Right atrium auricular region (tissue), 2 donors: Measurements from ENCODE around the gene RGS16. TPM values are rescaled to one million over a fixed set of nuclear protein-coding genes. Genes with fewer than 3 reads are reported as not detected.
"Not testable (repeated sequence)": the region's sequence is repeated elsewhere in the genome, so short reads cannot be mapped to it uniquely, and the experiment has no call there.

Experiments used
- DNase-seq: peaks from one replicate; pipeline ENCODE4 v3.0.0-alpha.2; 2019; ENCODE audit warnings: low spot score
- H3K27ac ChIP-seq, 2 donors: fragments of 200-600 bp; sonication (generic); 1 replicate in 1 of 2; 2 replicates in 1 of 2; pipeline ENCODE4 v1.5.1; 2016 to 2019
- H3K27me3 ChIP-seq, 2 donors: fragments of 200-600 bp; sonication (generic); one replicate each; pipeline versions ENCODE4 v1.5.1 to v1.6.0; 2017 to 2019
- H3K36me3 ChIP-seq: fragments of 200-600 bp; sonication (generic); one replicate; pipeline ENCODE4 v1.5.1; 2016
- H3K4me1 ChIP-seq, 2 donors: fragments of 200-600 bp; sonication (generic); one replicate each; pipeline versions ENCODE4 v1.5.1 to v1.6.0; 2017 to 2019
- H3K4me3 ChIP-seq, 2 donors: fragments of 200-600 bp; sonication (generic); 1 replicate in 1 of 2; 2 replicates in 1 of 2; pipeline ENCODE4 v1.5.1; 2017 to 2019; ENCODE audit warnings: mild to moderate bottlenecking in 1 of 2, moderate library complexity in 1 of 2
- H3K9me3 ChIP-seq, 2 donors: fragments of 200-600 bp; sonication (generic); one replicate each; pipeline ENCODE4 v1.5.1; 2019
- CTCF ChIP-seq, 2 donors: fragments of 200-600 bp; sonication (generic); IDR thresholded peaks; one replicate each; pipeline ENCODE4 v1.5.1; 2019; ENCODE audit warnings: antibody characterized with exemption in 2 of 2
- total RNA-seq, 2 donors: library from RNA; depleted of rRNA; stranded (reverse); fragments of >200 nt; gene quantifications; one replicate each; pipeline ENCODE4 v1.1.0, GENCODE V29; 2016

RGS16 gene
- total RNA-seq, 2 donors from 2014 or later: 1.4 to 2.2 TPM

DNA sequence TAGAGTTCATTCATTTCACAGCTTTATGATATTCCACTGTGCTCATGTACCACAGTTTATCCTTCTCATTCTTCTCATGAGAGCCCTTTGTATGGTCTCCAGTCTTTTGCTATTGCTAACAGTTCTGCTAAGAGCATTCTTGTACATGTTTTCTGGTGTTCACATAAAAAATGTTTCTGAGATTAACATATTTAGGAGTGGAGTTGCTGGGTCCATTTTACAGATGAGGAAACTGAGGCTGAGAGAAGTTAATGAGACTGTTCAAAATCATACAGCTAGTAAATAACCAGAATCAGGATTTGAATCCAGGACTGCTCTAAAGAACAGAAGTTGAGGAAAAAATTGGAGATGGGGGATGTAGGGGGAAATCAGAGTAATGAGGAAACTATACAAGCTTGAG lies 28.8 kb upstream of the RGS16 start:
- no peak overlapping the region for H3K27ac ChIP-seq
- H3K4me3 ChIP-seq: no peak overlapping the region
- H3K27me3 ChIP-seq: no peaks in the 10 kb centered on the region
- TF ChIP-seq CTCF (IDR thresholded peaks at IDR 0.05): no peak
- H3K4me1 ChIP-seq: peaks cover 0 to 8% of the 10 kb centered on the region in 2 donors
- no peaks in the 10 kb centered on the region for H3K36me3 ChIP-seq
- no peaks in the 10 kb centered on the region for H3K9me3 ChIP-seq
- no peak for DNase-seq

- not testable (repeated sequence) for H3K36me3 ChIP-seq, H3K4me3 ChIP-seq, H3K4me1 ChIP-seq, H3K27ac ChIP-seq, H3K9me3 ChIP-seq, DNase-seq, H3K27me3 ChIP-seq
These were observed 28.3 kb upstream of the RGS16 start for GRCh38 chr1:182632441-182632857.

GRCh38 chr1:182631954-182632353 lies 27.8 kb upstream of the RGS16 start:
- H3K4me3 ChIP-seq: no peak overlapping the region
- H3K36me3 ChIP-seq: no peaks in the 10 kb centered on the region
- no peak for DNase-seq
- H3K27me3 ChIP-seq: no peaks in the 10 kb centered on the region
- TF ChIP-seq CTCF (IDR thresholded peaks at IDR 0.05): no peak
- H3K4me1 ChIP-seq: peaks cover 0 to 8% of the 10 kb centered on the region in 2 donors
- H3K9me3 ChIP-seq: no peaks in the 10 kb centered on the region
- H3K27ac ChIP-seq: no peak overlapping the region

DNA sequence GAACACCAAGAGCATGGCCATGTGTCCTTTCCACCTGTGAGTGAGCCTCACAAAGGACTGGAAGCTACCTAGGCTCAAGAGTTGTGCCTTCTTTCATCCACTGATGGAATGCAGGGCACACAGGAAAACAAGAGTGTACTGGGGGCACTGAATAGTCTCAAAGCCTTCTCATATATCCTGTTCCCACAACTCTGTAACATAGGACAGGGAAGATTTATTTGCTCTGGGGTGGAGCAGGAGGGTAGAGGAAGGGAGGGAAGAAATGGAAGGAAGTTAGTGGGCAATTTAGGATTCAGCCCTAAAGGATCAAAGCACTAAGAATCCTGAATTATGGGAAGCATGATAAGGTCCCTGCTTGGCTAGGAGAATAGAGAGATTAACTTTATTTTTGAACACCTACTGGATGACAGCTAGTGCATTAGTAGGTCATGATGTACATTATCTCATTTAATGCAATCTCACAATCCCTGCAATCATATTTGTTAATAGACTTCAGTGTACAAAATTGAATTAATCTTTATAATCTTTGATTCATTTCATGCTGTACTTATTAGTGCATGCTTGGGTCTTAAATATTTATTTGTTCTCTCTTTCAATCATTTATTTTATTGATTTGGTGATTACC lies 27.0 kb upstream of the RGS16 start:
- H3K27ac ChIP-seq: no peak overlapping the region

GRCh38 chr1:182630586-182630985 lies 26.4 kb upstream of the RGS16 start:
- Histone ChIP-seq H3K4me1 (peaks cover 0 to 8% of the 10 kb centered on the region in 2 donors), H3K27ac (no peak overlapping the region), H3K27me3 (no peaks in the 10 kb centered on the region), H3K9me3 (no peaks in the 10 kb centered on the region), H3K4me3 (no peak overlapping the region), H3K36me3 (no peaks in the 10 kb centered on the region)
- no peak for TF ChIP-seq CTCF (IDR thresholded peaks at IDR 0.05)
- no peak for DNase-seq

More for the DNA sequence above, 27.0 kb upstream of the RGS16 start:
- Histone ChIP-seq H3K36me3 (no peaks in the 10 kb centered on the region), H3K4me1 (peaks cover 0 to 8% of the 10 kb centered on the region in 2 donors), H3K4me3 (no peak overlapping the region), H3K27me3 (no peaks in the 10 kb centered on the region), H3K9me3 (no peaks in the 10 kb centered on the region)
- TF ChIP-seq CTCF (IDR thresholded peaks at IDR 0.05): no peak
- DNase-seq: no peak

GRCh38 chr1:182629499-182630096 lies 25.4 kb upstream of the RGS16 start:
- Histone ChIP-seq H3K27ac (no peak overlapping the region), H3K9me3 (no peaks in the 10 kb centered on the region), H3K27me3 (no peaks in the 10 kb centered on the region), H3K36me3 (no peaks in the 10 kb centered on the region), H3K4me3 (no peak overlapping the region), H3K4me1 (peaks cover 0 to 13% of the 10 kb centered on the region in 2 donors)
- no peak for DNase-seq
- TF ChIP-seq CTCF (IDR thresholded peaks at IDR 0.05): no peak
